GM12865 (cell line): Measurements from ENCODE around the gene TBX1.

Experiments used
- DNase-seq: peaks from one replicate; pipeline ENCODE4 v3.0.0; 2010; ENCODE audit warnings: low read depth
- H3K4me3 ChIP-seq: 2 replicates; pipeline ENCODE4 v1.5.1; 2011; ENCODE audit warnings: mild to moderate bottlenecking, low read depth, low read length, control low read depth
- TF ChIP-seq, protein P1 (sequence below): IDR thresholded peaks from 2 replicates; pipeline ENCODE4 v1.5.1; 2011; ENCODE audit warnings: low read length, control low read depth, low read depth, inconsistent platforms; ENCODE audit not compliant: insufficient read depth; ENCODE audit errors: missing control alignments

TBX1 gene

DNA sequence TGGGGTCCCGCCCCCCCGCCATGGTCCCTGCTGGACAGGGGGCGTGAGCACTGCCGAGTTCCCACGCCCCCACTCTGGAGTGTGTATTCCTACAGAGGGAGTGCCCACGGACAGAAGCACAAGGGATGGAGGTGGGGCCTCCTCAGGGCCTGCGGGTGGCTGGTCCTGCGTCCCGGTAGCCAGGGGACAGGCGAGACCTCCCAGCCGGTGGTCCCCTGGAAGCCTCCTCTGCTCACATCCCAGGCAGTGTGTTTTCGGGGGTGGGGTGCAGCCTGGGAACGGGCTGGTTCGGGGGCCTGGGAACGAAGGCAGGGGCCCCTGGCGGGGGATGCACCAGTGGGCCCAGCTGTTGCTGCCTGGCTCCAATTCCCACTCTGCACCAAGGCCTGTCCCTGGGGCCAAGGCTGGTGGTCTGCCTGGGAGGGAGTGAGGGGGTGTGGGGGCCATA, 21.1 kb upstream of the TBX1 start:
- H3K4me3 ChIP-seq, result no peak overlapping the region
- DNase-seq, result no peak
- TF ChIP-seq, protein P1, sequence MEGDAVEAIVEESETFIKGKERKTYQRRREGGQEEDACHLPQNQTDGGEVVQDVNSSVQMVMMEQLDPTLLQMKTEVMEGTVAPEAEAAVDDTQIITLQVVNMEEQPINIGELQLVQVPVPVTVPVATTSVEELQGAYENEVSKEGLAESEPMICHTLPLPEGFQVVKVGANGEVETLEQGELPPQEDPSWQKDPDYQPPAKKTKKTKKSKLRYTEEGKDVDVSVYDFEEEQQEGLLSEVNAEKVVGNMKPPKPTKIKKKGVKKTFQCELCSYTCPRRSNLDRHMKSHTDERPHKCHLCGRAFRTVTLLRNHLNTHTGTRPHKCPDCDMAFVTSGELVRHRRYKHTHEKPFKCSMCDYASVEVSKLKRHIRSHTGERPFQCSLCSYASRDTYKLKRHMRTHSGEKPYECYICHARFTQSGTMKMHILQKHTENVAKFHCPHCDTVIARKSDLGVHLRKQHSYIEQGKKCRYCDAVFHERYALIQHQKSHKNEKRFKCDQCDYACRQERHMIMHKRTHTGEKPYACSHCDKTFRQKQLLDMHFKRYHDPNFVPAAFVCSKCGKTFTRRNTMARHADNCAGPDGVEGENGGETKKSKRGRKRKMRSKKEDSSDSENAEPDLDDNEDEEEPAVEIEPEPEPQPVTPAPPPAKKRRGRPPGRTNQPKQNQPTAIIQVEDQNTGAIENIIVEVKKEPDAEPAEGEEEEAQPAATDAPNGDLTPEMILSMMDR, result no peak

DNA sequence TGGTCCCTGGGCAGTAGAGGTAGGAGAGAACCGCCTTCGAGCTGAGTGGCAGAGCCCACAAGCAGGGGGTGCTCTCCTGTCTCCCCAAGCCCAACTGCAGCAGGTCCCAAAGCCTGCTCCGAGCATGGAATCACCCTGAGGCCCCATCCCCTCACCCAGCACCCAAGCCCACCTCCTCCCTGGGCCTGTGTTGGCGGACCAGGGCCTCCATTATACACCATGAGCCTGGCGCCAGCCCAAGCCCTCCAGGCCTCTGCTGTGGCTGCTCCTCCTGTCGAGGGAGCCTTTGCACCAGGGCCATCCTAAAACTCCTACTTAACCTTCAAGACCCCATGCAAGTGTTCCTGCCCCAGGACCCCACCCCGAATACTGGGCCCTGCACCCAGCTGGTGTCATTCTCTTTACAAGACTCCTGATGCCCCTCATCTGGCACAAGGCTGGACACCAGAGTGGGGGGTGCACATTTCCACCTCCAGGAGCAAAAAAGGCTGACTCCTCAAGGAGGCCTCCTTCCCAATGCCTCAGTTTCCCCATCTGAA, 20.6 kb upstream of the TBX1 start:
- DNase-seq, result no peak
- TF ChIP-seq, protein P1, result no peak
- no peak overlapping the region for H3K4me3 ChIP-seq

DNA sequence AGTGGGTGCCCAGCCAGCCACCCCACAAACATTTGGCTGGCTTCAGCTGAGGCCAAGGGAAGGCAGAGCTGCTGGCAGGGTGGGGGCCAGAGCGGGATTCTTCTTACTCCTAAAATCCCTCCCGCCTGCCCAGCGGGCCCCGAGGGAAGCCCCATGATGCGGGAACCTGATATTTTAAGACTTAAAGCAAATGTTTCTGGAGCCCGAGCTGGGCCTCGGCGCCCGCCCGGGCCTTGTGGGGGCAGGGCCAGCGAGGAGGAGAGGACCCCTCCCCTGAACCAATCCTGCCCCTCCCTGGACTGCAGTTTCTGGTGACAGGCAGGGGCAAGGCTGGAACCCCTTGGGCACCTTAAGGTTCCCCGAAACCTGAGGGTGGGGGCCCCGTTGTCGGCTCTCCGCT, 20.0 kb upstream of the TBX1 start:
- TF ChIP-seq, protein P1, result no peak

DNA sequence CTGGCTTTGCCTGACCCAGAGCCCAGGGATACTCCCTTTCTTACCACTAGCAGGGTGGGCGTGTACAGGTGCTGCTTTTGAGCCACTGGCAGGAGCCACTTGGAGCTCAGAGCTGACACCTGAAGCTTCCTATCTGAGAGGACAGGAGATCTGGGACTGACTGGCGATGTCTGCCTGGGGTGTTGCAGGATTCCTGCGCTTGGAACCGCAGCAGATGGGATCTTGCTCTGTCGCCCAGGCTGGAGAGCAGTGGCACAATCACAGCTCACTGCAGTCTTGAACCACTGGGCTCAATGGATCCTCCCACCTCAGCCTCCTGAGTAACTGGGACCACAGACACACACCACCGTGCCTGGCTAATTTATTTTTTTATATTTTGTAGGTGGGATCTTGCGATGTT, 19.5 kb upstream of the TBX1 start:
- no peak for DNase-seq
- TF ChIP-seq, protein P1, result no peak

More for the DNA sequence above, 20.0 kb upstream of the TBX1 start:
- H3K4me3 ChIP-seq, result no peak overlapping the region
- no peak for DNase-seq

GRCh38 chr22:19742160-19743066, 18.2 kb upstream of the TBX1 start:
- TF ChIP-seq, protein P1, result no peak
- H3K4me3 ChIP-seq, result no peak overlapping the region
- no peak for DNase-seq

More for the DNA sequence above, 19.5 kb upstream of the TBX1 start:
- no peak overlapping the region for H3K4me3 ChIP-seq

GRCh38 chr22:19743081-19743480, 17.5 kb upstream of the TBX1 start:
- TF ChIP-seq, protein P1, result no peak
- DNase-seq, result no peak
- H3K4me3 ChIP-seq, result no peak overlapping the region
